Cerebellar cortex (tissue), 1 donor: ENCODE data around the gene ALB.
A peak's percentile ranks its signal among the peaks of the same experiment; 100 is the strongest.

ENCODE experiments used
- DNase-seq: peaks from one replicate; pipeline ENCODE4 v3.0.0-alpha.2; 2015; ENCODE audit warnings: low spot score

Gene ALB

DNA sequence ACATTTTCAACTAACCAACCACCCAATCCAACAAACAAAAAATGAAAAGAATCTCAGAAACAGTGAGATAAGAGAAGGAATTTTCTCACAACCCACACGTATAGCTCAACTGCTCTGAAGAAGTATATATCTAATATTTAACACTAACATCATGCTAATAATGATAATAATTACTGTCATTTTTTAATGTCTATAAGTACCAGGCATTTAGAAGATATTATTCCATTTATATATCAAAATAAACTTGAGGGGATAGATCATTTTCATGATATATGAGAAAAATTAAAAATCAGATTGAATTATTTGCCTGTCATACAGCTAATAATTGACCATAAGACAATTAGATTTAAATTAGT is 27.7 kb downstream of the ALB start:
- DNase-seq: no peak

DNA sequence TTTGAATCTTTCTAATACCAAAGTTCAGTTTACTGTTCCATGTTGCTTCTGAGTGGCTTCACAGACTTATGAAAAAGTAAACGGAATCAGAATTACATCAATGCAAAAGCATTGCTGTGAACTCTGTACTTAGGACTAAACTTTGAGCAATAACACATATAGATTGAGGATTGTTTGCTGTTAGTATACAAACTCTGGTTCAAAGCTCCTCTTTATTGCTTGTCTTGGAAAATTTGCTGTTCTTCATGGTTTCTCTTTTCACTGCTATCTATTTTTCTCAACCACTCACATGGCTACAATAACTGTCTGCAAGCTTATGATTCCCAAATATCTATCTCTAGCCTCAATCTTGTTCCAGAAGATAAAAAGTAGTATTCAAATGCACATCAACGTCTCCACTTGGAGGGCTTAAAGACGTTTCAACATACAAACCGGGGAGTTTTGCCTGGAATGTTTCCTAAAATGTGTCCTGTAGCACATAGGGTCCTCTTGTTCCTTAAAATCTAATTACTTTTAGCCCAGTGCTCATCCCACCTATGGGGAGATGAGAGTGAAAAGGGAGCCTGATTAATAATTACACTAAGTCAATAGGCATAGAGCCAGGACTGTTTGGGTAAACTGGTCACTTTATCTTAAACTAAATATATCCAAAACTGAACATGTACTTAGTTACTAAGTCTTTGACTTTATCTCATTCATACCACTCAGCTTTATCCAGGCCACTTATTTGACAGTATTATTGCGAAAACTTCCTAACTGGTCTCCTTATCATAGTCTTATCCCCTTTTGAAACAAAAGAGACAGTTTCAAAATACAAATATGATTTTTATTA is 28.3 kb downstream of the ALB start:
- no peak for DNase-seq

DNA sequence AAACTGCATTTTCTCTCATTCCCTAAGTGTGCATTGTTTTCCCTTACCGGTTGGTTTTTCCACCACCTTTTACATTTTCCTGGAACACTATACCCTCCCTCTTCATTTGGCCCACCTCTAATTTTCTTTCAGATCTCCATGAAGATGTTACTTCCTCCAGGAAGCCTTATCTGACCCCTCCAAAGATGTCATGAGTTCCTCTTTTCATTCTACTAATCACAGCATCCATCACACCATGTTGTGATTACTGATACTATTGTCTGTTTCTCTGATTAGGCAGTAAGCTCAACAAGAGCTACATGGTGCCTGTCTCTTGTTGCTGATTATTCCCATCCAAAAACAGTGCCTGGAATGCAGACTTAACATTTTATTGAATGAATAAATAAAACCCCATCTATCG is 29.1 kb downstream of the ALB start:
- DNase-seq: no peak

DNA sequence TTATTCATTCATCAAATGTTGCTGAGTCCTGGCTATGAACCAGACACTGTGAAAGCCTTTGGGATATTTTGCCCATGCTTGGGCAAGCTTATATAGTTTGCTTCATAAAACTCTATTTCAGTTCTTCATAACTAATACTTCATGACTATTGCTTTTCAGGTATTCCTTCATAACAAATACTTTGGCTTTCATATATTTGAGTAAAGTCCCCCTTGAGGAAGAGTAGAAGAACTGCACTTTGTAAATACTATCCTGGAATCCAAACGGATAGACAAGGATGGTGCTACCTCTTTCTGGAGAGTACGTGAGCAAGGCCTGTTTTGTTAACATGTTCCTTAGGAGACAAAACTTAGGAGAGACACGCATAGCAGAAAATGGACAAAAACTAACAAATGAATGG is 30.2 kb downstream of the ALB start:
- DNase-seq: peak; percentile 5

DNA sequence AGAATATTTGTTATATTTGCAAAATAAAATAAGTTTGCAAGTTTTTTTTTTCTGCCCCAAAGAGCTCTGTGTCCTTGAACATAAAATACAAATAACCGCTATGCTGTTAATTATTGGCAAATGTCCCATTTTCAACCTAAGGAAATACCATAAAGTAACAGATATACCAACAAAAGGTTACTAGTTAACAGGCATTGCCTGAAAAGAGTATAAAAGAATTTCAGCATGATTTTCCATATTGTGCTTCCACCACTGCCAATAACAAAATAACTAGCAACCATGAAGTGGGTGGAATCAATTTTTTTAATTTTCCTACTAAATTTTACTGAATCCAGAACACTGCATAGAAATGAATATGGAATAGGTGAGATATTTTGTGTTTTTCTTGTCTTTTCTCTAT is 31.9 kb downstream of the ALB start, which contains the start of gene AFP:
Gene AFP, plus strand, starts transcription at position 238 of the 400 bp plus-strand sequence. Its CDS starts 42 bp downstream, at position 280.
- DNase-seq: no peak

DNA sequence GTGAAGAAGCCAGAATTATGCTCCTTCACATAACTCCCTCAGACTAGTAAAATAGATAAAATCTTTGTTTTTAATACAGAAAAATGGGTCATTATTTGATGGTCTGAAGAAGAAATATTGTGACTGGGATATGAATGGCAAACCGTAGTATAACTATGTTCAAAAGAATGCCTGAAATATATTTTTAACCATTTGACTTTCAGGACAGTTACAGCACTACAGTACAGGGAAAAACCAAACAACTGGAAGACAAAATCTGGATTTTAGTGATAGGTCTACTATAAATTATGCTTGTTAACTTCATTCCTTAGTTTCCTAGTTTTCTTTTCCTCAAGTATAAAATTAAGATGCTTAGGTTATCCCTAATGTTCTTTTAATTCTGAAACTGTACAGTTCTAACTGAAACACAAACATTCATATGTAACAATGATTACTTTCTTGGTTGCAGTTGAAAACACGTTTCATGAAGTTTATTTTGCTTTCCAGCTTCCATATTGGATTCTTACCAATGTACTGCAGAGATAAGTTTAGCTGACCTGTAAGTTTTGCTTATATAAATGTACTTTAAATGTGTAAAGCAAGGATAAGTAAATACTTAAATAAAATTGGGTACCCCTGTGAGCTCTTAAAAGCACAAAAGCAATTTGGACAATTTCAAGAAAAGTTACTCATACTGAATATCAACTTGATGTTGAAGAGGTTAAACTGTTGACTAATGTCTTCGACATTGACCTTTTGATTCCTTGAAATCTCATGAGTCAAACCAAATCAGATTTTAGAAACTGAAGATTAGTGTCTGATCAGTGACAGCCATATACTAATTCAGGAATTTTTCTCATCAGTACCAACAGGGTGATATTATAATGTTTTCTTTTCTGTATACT is 32.8 kb downstream of the ALB start:
- no peak for DNase-seq

DNA sequence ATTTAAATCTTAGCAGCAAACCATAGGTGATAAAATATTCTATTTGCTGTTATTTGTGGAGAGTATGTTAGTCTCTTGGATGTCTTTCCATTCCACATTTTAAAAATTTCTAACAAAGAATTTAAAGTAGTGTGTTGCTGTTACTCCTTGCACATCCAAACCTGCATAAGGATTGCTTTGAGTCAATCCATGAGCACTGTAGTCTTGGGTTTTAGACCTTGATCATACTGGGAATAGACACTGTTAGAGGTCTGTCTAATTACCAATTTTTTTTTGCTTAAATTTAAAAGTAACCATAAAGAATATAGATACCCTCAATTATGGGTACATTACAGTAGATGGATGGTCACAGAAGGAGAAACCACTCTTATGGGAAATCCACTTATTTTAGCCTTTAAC is 33.5 kb downstream of the ALB start:
- no peak for DNase-seq

DNA sequence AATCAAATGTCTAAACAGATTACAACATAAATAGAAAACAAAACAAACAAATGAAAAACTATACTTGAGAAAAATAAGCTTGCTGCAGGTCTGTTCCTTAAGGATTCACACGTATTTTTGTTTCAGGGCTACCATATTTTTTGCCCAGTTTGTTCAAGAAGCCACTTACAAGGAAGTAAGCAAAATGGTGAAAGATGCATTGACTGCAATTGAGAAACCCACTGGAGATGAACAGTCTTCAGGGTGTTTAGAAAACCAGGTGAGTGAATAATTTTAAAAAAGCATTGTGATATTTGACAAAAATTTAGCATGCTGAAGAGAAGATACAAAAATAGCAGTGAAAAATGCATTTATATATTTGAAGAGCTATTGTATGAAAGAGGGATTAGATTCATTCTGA is 34.0 kb downstream of the ALB start:
- no peak for DNase-seq

DNA sequence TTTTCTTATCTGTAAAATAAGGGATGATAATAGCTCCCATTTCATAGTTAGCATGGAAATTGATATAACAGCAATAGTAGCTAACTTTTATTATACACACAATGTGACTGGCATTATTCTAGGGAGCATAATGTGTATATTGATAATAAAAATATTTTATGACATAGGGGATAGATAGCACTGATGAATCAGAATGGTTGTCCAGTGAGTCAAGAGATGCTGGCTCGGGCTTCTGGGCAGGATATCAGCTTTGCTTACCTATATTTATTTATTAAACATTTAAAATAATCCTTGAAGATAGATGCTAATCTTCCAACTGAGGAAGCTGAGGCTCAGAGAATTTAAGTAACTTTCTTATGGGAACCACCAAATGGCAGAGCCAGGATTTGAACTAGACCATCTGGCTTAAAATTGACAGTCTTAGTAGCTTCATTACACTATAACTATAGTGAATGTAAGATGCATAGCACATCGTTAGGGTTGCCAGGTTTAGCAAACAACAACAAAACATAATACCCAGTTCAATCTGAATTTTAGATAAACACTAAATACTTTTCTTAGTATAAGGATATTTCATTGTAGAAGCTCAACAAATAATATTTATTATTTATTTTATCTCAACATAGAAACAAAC is 34.6 kb downstream of the ALB start:
- DNase-seq: no peak

DNA sequence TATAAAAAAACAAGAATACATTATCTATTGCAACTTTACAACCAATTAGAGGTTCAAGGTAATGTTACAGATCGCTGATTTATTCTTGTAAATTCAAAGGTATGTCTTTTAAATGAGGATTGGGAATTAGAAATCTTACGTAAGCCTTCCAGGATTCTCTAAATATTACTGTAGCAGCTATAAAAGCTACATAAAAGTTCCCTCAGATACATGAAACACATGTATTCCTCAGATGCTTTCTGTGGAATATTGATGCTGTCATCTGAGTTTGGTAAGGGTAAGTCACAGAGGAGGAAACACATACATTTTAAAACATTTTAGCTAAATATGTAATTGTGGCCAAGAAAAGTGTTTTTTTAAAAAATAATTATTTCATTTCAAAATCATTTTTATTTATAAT is 35.4 kb downstream of the ALB start:
- DNase-seq: no peak

DNA sequence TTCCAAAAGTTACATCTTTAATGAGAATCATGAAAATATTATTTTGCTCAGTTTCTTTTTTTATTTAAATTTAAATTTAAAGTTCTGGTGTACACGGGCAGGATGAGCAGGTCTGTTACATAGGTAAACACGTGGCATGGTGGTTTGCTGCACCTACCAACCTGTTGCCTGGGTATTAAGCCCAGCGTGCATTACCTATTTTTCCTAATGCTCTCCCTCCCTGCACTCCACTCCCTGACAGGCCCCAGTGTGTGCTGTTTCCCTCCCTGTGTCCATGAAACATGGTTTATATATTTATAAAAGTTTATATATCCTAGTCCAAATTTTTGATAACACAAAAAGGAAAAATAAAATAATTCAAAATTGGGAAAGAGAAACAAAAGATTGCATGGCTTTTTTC is 35.9 kb downstream of the ALB start:
- DNase-seq: no peak

DNA sequence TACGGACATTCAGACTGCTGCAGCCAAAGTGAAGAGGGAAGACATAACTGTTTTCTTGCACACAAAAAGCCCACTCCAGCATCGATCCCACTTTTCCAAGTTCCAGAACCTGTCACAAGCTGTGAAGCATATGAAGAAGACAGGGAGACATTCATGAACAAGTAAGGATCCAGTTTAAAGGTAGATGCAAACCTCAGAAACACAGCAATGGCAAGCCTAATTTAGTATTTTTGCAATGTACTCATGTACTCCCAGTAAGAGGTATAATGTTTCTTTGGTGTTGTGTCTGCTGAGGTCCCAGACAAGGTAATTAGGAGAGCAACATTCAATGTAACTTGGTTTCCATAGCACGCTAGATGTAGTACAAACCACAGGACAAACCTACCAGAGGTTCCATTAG is 36.6 kb downstream of the ALB start:
- DNase-seq: no peak

DNA sequence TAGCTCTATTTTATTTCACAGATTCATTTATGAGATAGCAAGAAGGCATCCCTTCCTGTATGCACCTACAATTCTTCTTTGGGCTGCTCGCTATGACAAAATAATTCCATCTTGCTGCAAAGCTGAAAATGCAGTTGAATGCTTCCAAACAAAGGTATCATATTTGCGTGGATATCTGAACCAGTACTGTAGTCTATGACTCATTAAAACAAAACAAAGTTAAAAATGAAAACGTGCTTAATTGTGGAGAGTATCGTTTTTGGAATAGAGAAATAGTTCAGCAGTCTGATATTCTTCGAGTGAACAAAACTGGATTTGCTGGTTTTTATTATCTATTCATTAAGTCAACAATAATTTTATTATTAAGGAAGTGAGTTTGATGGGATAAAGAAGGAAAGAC is 38.2 kb downstream of the ALB start:
- no peak for DNase-seq

DNA sequence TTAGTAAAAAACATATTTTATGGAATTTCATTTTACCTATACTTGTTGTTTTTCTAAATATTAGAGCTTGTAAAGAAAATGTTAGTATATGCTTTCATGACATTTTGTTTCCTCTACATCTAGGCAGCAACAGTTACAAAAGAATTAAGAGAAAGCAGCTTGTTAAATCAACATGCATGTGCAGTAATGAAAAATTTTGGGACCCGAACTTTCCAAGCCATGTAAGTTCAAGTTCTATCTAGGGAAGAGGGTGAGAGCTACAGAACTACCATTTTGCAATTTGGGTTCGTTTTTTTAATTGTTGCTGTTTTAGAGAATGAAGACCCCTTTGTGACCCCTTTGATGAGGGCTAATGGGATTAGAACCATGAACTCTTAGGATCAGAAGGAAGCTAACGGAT is 39.1 kb downstream of the ALB start:
- no peak for DNase-seq

DNA sequence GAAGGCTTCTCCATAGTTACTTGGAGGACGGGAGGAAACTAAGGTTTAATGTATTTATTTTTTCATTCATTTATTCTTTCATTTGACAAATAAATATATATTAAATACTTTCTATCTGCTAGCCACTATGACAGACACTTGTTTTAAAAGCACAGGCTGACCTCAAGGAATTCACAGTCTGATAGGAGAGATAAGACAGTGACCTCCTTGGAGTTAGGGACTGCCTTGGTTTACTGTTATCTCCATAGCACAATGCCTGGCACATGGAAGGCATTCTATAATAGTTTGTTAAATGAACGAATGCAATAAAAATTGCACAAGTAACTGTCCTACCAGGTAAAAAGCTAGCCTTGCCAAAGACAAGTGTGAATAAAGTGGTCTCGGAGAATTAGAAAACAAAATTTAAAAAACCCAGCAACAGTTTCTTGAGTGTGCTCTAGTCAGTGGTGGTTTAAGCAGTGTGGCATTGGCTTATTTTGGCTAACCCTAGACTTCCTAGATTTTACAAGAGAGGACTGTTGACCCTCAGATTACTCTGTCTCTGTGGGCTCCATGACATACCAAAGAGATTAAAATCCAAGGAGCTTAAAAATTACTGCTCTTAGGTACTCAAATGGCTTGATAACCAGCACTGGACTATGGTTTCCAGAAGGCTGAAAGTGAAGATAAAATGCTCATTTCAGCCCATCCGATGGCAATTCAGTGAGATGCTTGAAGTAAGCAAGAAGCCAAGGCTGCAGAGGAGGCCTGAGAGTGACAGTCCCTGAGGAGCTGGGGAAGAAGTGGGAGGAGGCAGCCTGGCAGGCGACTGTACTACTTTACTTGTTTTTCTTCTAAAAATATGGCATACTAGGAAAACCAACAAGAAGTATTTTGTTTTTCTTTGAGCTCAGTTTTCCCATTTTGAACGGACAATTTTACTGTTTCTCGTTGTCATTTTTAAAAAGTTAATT is 41.6 kb downstream of the ALB start:
- no peak for DNase-seq

DNA sequence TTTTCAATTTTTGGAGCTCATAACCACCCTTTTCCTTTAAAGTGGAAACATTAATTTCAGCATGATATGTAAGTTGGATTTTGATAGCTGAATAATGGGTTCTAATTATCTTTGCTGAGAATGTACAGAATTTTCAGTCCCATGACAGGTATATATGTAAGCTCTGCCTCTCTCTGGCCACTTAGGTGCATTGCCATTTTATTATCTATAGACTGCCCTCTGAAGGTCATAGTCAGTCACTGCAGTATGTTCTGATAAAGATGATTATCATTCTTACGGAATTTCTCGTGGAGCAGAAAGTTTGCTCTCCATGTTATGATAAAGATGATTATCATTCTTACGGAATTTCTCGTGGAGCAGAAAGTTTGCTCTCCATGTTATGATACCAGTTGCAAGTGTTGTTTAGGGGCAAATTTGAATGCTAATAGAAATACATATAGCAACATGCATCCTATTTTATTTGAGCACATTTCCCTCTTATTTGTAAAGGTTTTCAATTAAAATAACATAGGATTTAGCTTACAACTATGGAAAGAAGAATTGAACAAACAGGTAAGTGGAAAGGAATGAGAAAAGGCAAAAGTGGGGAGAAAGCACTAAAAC is 42.4 kb downstream of the ALB start:
- peak; percentile 22 for DNase-seq

DNA sequence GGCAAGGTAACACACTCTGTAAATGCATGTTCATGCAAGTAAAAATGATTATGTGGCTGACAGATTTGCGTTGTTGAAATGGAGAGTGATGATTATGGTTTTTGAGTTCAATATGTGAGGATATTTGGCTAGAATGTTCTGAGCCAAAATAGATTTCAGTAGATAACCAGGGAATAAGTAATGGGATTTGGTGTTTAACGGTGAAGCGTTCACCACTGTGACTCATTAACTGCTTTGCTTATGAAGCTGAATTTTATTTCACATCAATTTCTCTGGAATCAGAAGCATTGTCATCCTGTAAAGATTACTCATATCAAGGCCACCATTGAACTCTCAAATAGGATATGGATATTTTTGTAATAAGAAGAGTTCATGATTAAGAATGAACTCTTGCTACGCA is 43.6 kb downstream of the ALB start:
- no peak for DNase-seq

DNA sequence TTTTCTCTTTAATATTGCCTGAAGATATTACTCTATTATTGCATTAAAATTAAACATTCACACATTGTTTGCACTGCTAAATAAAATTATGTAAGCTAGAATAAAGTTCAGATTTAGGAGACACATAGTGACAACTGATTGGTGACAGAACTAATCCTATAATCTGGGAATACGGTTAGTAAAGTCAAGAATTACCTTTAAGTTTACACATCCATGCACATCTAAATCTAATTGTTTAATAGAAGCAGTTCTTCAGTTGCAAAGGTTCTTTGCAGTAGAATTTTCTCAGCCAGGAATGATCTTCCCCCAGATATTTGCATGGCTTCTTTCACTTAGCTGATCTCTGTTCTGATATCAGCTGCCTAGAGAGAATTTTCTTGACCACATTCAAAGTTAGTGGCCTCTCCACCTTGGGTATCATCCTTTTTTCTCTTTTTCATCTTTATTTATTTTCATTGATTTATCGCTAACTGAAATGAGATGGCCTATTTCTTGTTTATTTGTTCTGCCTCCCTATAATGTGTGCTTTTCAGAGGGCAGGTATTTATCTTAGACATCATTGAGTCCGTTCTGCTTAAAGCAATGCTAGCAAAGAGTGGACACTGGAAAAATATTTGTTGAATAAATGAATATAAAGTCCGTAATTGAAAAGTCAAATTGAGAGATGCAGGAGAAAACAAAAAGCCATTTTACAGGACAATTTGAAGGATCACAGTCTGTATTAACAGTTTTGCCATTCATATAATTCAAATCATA is 44.5 kb downstream of the ALB start:
- no peak for DNase-seq

DNA sequence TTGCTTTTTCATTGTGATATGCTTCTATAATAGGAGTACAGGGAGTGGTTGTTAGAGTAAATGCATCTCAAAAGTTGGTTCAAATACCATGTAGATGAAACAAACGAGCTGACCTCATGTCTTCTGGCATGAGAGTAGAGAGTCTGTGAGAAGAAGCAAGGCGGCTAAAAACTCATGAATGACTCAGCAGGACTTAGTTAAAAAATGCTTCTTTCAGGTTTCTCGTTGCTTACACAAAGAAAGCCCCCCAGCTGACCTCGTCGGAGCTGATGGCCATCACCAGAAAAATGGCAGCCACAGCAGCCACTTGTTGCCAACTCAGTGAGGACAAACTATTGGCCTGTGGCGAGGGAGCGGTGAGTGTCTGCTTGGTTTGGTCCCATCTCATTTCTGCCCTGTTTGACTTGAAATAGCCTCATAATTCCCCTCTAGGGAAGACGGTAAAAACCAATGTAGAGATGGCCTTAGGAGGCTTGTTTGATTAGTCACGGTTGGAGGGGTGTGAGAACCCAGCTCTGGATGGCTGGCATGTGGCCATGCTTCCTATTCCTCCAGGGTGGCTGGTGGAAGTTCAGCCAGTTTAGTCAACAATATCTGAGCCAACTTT is 46.4 kb downstream of the ALB start:
- peak; percentile 4 for DNase-seq

DNA sequence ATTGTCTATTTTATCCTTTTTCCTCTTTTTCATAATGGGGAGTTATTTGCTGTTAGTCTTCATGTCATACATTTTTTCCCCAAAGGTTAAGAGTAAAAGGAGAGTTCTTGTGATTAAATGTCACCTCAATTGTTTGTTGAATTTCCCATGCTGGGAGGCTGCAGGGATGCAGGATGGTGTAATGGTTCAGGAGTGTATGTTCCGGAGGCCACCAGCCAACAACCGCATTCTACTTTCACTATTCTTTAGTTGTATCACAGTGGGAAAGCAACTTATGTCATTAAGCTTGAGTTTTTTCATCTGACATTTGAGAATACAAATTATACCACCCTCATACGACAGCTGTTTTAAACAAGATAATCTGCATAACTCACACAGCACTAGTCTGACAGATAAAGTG is 47.3 kb downstream of the ALB start:
- peak; percentile 40 for DNase-seq
